ENCODE data around the gene C12orf56. TPM values are rescaled to one million over a fixed set of nuclear protein-coding genes. Genes with fewer than 3 reads are reported as not detected.

C12orf56 gene
- total RNA-seq, 1 experiment from 2014 or later = 8.1 TPM

- Histone ChIP-seq H3K9me2 (replicated peaks; ENCODE audit: low read length) (no peaks in the 10 kb centered on the region), H3K9ac (ENCODE audit: low read length) (no peak overlapping the region), H3K4me2 (ENCODE audit: low read length) (peak overlapping the region; percentile 27; the same call in 1 of the 2 replicates), H3F3A (ENCODE audit: low read length, unreplicated experiment) (peaks cover 3% of the 10 kb centered on the region), H3K4me3 (ENCODE audit: low read length) (no peak overlapping the region), H3K27ac (ENCODE audit: low read length) (peak overlapping the region; percentile 30; the same call in 1 of the 2 replicates), H3K36me3 (ENCODE audit: low read depth, low read length) (no peaks in the 10 kb centered on the region), H3K27me3 (ENCODE audit: low read length) (no peaks in the 10 kb centered on the region), H3K9me3 (ENCODE audit: low read length) (no peaks in the 10 kb centered on the region), H3K79me2 (ENCODE audit: low read length) (no peaks in the 10 kb centered on the region), H4K20me1 (ENCODE audit: low read length) (no peaks in the 10 kb centered on the region), H3K4me1 (ENCODE audit: insufficient read depth, low read length) (peaks cover 41% of the 10 kb centered on the region), H2AFZ (ENCODE audit: low read length) (0 out of 2 replicates have a peak overlapping the region, but pooled peaks have one; percentile 1)
- ChIA-PET POLR2A (ENCODE audit: unreplicated experiment) (no interaction called here), CTCF (no interaction called here)
- TF ChIP-seq CTCF (conservative IDR thresholded peaks at IDR 0.05; ENCODE audit: low read depth, low read length) (no peak), EZH2phosphoT487 (IDR thresholded peaks at IDR 0.05; ENCODE audit: borderline replicate concordance, low read length) (no peak), EZH2 (IDR thresholded peaks at IDR 0.05; ENCODE audit: low read length, unreplicated experiment) (no peak)
- intact Hi-C loops (cut with micrococcal nuclease) = no loop called here
- ATAC-seq = peak; percentile 21; the same call in 1 of the 2 replicates
- BruUV-seq (replicated peaks) = no TSS peak
- peak; percentile 80 for DNase-seq
These were observed 3.3 kb downstream of the C12orf56 start for GRCh38 chr12:64387197-64387816.

- CTCF ChIA-PET = no interaction called here
These were observed 5.1 kb downstream of the C12orf56 start for GRCh38 chr12:64385468-64385867.

More at GRCh38 chr12:64385468-64385867, 5.1 kb downstream of the C12orf56 start:
- ATAC-seq = peak; percentile 88
- peak overlapping the region; percentile 71 for H2AFZ ChIP-seq (ENCODE audit: low read length)
- POLR2A ChIA-PET (ENCODE audit: unreplicated experiment) = no interaction called here
- H3F3A ChIP-seq (ENCODE audit: low read length, unreplicated experiment) = peaks cover 3% of the 10 kb centered on the region
- BruUV-seq (replicated peaks) = no TSS peak
- no peaks in the 10 kb centered on the region for H4K20me1 ChIP-seq (ENCODE audit: low read length)
- H3K27ac ChIP-seq (ENCODE audit: low read length) = peak overlapping the region; percentile 82
- intact Hi-C loops (cut with micrococcal nuclease) = no loop called here
- H3K27me3 ChIP-seq (ENCODE audit: low read length) = no peaks in the 10 kb centered on the region
- H3K9ac ChIP-seq (ENCODE audit: low read length) = peak overlapping the region; percentile 34; the same call in 1 of the 2 replicates
- H3K4me3 ChIP-seq (ENCODE audit: low read length) = no peak overlapping the region
- no peaks in the 10 kb centered on the region for H3K79me2 ChIP-seq (ENCODE audit: low read length)
- DNase-seq = peak; percentile 79
- H3K9me2 ChIP-seq (replicated peaks; ENCODE audit: low read length) = no peaks in the 10 kb centered on the region
- H3K4me2 ChIP-seq (ENCODE audit: low read length) = peak overlapping the region; percentile 41
- no peak for TF ChIP-seq EZH2 (IDR thresholded peaks at IDR 0.05; ENCODE audit: low read length, unreplicated experiment)
- no peak for TF ChIP-seq EZH2phosphoT487 (IDR thresholded peaks at IDR 0.05; ENCODE audit: borderline replicate concordance, low read length)
- no peak for TF ChIP-seq CTCF (conservative IDR thresholded peaks at IDR 0.05; ENCODE audit: low read depth, low read length)
- peaks cover 2% of the 10 kb centered on the region; the same call in 1 of the 2 replicates for H3K36me3 ChIP-seq (ENCODE audit: low read depth, low read length)
- peaks cover 41% of the 10 kb centered on the region for H3K4me1 ChIP-seq (ENCODE audit: insufficient read depth, low read length)
- no peaks in the 10 kb centered on the region for H3K9me3 ChIP-seq (ENCODE audit: low read length)

Data from PC-3 (cell line).